ENCODE data around the gene CEP152. TPM values are rescaled to one million over a fixed set of nuclear protein-coding genes. Genes with fewer than 3 reads are reported as not detected.

CEP152 gene
- total and polyA plus RNA-seq, 9 of the 15 experiments (the other 6 are each of a cell fraction or from before 2014, with no cell fraction given): 9.9 to 43.0 (median 23.6) TPM

DNA sequence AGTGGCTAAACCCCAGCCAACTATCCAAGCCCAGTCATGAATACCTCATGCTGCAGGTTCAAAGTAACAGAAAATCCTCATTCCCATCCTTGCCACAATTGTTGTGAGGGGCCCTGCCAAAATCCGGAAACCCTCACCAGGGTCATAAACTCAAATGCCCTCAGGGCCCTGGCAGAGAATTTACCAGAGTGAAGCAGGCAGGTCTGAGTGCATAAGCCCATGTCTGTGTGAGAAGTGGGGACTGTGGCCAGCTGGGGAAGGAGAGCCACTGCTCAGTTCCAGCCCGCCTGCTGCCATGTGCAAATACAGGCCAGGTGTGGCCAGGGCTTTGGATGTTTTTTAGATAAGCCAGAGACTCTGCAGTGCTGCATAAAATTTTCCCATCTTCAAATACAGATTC is 7.0 kb downstream of the CEP152 start:
- POLR2A ChIA-PET: interaction anchor here (0.7 kb wide), 1 partner anchor 13 kb away, joined by 3 read pairs; no protein-coding TSS in a partner anchor
- 86% methylated on average over 2 of the region's 2 CpGs for WGBS (ENCODE audit: insufficient coverage, low coverage, missing lambda C conversion rate)
- Histone ChIP-seq H3K4me3 (no peak overlapping the region), H3K36me3 (ENCODE audit: control insufficient read depth, insufficient read depth, low read length) (peaks cover 40% of the 10 kb centered on the region), H3K27me3 (ENCODE audit: control insufficient read depth in 2 of 2, insufficient read depth in 2 of 2, low read length in 2 of 2) (no peaks in the 10 kb centered on the region), H3K27ac (ENCODE audit: extremely low read depth, low read depth, low read length) (no peak overlapping the region), H2AFZ (ENCODE audit: low read depth, low read length) (no peak overlapping the region), H3K4me1 (replicated peaks in 1 of 2; ENCODE audit: control insufficient read depth in 2 of 2, insufficient read depth in 2 of 2, low read length in 2 of 2) (peaks cover 0 to 3% of the 10 kb centered on the region in 2 experiments; a peak in 3 of 5 replicates), H4K20me1 (replicated peaks; ENCODE audit: control insufficient read depth, insufficient read depth, low read length) (no peaks in the 10 kb centered on the region), H3K9me3 (replicated peaks; ENCODE audit: control insufficient read depth, insufficient read depth, low read depth, low read length) (no peaks in the 10 kb centered on the region), H3K9ac (ENCODE audit: insufficient read depth in 1 of 2, low read depth in 2 of 2, low read length in 2 of 2) (no peak overlapping the region), H3K79me2 (ENCODE audit: control insufficient read depth, insufficient read depth, low read length) (peaks cover 93% of the 10 kb centered on the region), H3K4me2 (ENCODE audit: insufficient read depth, low read length) (no peak overlapping the region), H3K9me1 (ENCODE audit: control insufficient read depth, insufficient read depth, low read length) (no peaks in the 10 kb centered on the region)
- intact Hi-C loops (cut with micrococcal nuclease) (loop anchor here (5.0 to 10.0 kb wide), 2 partner anchors 299 to 447 kb away; no protein-coding TSS in a partner anchor), in situ Hi-C loops (cut with MboI) (loop anchor here (25.0 kb wide), 1 partner anchor 442 kb away; no protein-coding TSS in a partner anchor)
- BruUV-seq (replicated peaks): no TSS peak
- ATAC-seq (peak; percentile 42; the same call in 2 of the 3 replicates), FAIRE-seq (no peak), DNase-seq (ENCODE audit: extremely low read depth in 1 of 4, low spot score in 3 of 4) (no peak)
- TF ChIP-seq CBX2 (IDR thresholded peaks at IDR 0.05; ENCODE audit: insufficient read depth, low read length, poor library complexity, severe bottlenecking) (no peak), TFAM (CRISPR knock-in tag; conservative IDR thresholded peaks at IDR 0.05) (no peak), MCM5 (IDR thresholded peaks at IDR 0.05; ENCODE audit: low read depth) (no peak), EZH2 (IDR thresholded peaks at IDR 0.05; ENCODE audit: borderline replicate concordance, low read depth, low read length) (no peak), ZNF217 (CRISPR knock-in tag; IDR thresholded peaks at IDR 0.05) (no peak), HDAC3 (IDR thresholded peaks at IDR 0.05; ENCODE audit: borderline replicate concordance, partially characterized antibody) (no peak), BRD9 (IDR thresholded peaks at IDR 0.05; ENCODE audit: low read depth, partially characterized antibody) (no peak), ZNF584 (CRISPR knock-in tag; IDR thresholded peaks at IDR 0.05; ENCODE audit: low read depth) (no peak), SAFB (IDR thresholded peaks at IDR 0.05; ENCODE audit: borderline replicate concordance, low read depth, low read length) (no peak), ARHGAP35 (IDR thresholded peaks at IDR 0.05; ENCODE audit: partially characterized antibody) (no peak), RUNX1 (IDR thresholded peaks at IDR 0.05; ENCODE audit: low read depth) (no peak), ZFP30 (CRISPR knock-in tag; IDR thresholded peaks at IDR 0.05; ENCODE audit: borderline replicate concordance) (no peak), KLF1 (tag; IDR thresholded peaks at IDR 0.05) (no peak), NFE2 (IDR thresholded peaks at IDR 0.05; ENCODE audit: low read depth) (no peak)
- TF ChIP-seq, protein P1, sequence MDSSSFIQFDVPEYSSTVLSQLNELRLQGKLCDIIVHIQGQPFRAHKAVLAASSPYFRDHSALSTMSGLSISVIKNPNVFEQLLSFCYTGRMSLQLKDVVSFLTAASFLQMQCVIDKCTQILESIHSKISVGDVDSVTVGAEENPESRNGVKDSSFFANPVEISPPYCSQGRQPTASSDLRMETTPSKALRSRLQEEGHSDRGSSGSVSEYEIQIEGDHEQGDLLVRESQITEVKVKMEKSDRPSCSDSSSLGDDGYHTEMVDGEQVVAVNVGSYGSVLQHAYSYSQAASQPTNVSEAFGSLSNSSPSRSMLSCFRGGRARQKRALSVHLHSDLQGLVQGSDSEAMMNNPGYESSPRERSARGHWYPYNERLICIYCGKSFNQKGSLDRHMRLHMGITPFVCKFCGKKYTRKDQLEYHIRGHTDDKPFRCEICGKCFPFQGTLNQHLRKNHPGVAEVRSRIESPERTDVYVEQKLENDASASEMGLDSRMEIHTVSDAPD (CRISPR knock-in tag; IDR thresholded peaks at IDR 0.05): no peak
- TF ChIP-seq, protein P2, sequence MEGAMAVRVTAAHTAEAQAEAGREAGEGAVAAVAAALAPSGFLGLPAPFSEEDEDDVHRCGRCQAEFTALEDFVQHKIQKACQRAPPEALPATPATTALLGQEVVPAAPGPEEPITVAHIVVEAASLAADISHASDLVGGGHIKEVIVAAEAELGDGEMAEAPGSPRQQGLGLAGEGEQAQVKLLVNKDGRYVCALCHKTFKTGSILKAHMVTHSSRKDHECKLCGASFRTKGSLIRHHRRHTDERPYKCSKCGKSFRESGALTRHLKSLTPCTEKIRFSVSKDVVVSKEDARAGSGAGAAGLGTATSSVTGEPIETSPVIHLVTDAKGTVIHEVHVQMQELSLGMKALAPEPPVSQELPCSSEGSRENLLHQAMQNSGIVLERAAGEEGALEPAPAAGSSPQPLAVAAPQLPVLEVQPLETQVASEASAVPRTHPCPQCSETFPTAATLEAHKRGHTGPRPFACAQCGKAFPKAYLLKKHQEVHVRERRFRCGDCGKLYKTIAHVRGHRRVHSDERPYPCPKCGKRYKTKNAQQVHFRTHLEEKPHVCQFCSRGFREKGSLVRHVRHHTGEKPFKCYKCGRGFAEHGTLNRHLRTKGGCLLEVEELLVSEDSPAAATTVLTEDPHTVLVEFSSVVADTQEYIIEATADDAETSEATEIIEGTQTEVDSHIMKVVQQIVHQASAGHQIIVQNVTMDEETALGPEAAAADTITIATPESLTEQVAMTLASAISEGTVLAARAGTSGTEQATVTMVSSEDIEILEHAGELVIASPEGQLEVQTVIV (CRISPR knock-in tag; IDR thresholded peaks at IDR 0.05; ENCODE audit: borderline replicate concordance): no peak
- TF ChIP-seq, protein P3, sequence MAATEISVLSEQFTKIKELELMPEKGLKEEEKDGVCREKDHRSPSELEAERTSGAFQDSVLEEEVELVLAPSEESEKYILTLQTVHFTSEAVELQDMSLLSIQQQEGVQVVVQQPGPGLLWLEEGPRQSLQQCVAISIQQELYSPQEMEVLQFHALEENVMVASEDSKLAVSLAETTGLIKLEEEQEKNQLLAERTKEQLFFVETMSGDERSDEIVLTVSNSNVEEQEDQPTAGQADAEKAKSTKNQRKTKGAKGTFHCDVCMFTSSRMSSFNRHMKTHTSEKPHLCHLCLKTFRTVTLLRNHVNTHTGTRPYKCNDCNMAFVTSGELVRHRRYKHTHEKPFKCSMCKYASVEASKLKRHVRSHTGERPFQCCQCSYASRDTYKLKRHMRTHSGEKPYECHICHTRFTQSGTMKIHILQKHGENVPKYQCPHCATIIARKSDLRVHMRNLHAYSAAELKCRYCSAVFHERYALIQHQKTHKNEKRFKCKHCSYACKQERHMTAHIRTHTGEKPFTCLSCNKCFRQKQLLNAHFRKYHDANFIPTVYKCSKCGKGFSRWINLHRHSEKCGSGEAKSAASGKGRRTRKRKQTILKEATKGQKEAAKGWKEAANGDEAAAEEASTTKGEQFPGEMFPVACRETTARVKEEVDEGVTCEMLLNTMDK (IDR thresholded peaks at IDR 0.05; ENCODE audit: borderline replicate concordance, insufficient read depth, low read depth, low read length, poor library complexity, severe bottlenecking): no peak
- CTCF ChIA-PET (ENCODE audit: low intra/inter-chr PET ratio): no interaction called here
